ENCODE data around the gene KCMF1. TPM values are rescaled to one million over a fixed set of nuclear protein-coding genes. Genes with fewer than 3 reads are reported as not detected.
A peak's percentile ranks its signal among the peaks of the same experiment; 100 is the strongest.

KCMF1 gene
- total RNA-seq, 1 donor from 2014 or later, result 98.1 TPM

GRCh38 chr2:85063981-85064599, 93.1 kb downstream of the KCMF1 start:
- intact Hi-C loops (cut with micrococcal nuclease), result no loop called here
- Mint-ChIP-seq H3K9me3 (no peaks in the 10 kb centered on the region), H3K36me3 (ENCODE audit: low read depth) (no peaks in the 10 kb centered on the region), H3K4me1 (ENCODE audit: low read depth) (peaks cover 8% of the 10 kb centered on the region), H3K27ac (no peak overlapping the region), H3K4me3 (no peak overlapping the region), H3K27me3 (ENCODE audit: insufficient read depth) (peaks cover 29% of the 10 kb centered on the region)
- DNase-seq (ENCODE audit: low spot score), result no peak

GRCh38 chr2:85064927-85065577, 94.1 kb downstream of the KCMF1 start:
- intact Hi-C loops (cut with micrococcal nuclease), result no loop called here
- Mint-ChIP-seq H3K9me3 (no peaks in the 10 kb centered on the region), H3K27me3 (ENCODE audit: insufficient read depth) (peaks cover 31% of the 10 kb centered on the region), H3K4me1 (ENCODE audit: low read depth) (peaks cover 8% of the 10 kb centered on the region), H3K4me3 (no peak overlapping the region), H3K36me3 (ENCODE audit: low read depth) (no peaks in the 10 kb centered on the region), H3K27ac (no peak overlapping the region)
- DNase-seq (ENCODE audit: low spot score), result no peak

- intact Hi-C loops (cut with micrococcal nuclease), result loop anchor here (1.0 kb wide), 1 partner anchor 219 kb away; no protein-coding TSS in a partner anchor
- Mint-ChIP-seq H3K9me3 (no peaks in the 10 kb centered on the region), H3K27ac (no peak overlapping the region), H3K36me3 (ENCODE audit: low read depth) (no peaks in the 10 kb centered on the region), H3K4me3 (no peak overlapping the region), H3K4me1 (ENCODE audit: low read depth) (peaks cover 8% of the 10 kb centered on the region), H3K27me3 (ENCODE audit: insufficient read depth) (peaks cover 31% of the 10 kb centered on the region)
- DNase-seq (ENCODE audit: low spot score), result no peak
Observed at GRCh38 chr2:85066006-85066740, 95.2 kb downstream of the KCMF1 start.

- intact Hi-C loops (cut with micrococcal nuclease), result loop anchor here (1.0 kb wide), 2 partner anchors 218 to 231 kb away; no protein-coding TSS in a partner anchor
- Mint-ChIP-seq H3K27ac (no peak overlapping the region), H3K9me3 (no peaks in the 10 kb centered on the region), H3K27me3 (ENCODE audit: insufficient read depth) (peaks cover 29% of the 10 kb centered on the region), H3K4me3 (peak overlapping the region; percentile 15), H3K36me3 (ENCODE audit: low read depth) (no peaks in the 10 kb centered on the region), H3K4me1 (ENCODE audit: low read depth) (peaks cover 8% of the 10 kb centered on the region)
- DNase-seq (ENCODE audit: low spot score), result peak; percentile 5
Observed at GRCh38 chr2:85066874-85067351, 96.0 kb downstream of the KCMF1 start.

- Mint-ChIP-seq H3K27ac (no peak overlapping the region), H3K36me3 (ENCODE audit: low read depth) (no peaks in the 10 kb centered on the region), H3K9me3 (no peaks in the 10 kb centered on the region), H3K4me1 (ENCODE audit: low read depth) (peaks cover 8% of the 10 kb centered on the region), H3K27me3 (ENCODE audit: insufficient read depth) (peaks cover 35% of the 10 kb centered on the region), H3K4me3 (no peak overlapping the region)
- DNase-seq (ENCODE audit: low spot score), result no peak
- intact Hi-C loops (cut with micrococcal nuclease), result no loop called here
Observed at GRCh38 chr2:85071096-85071495, 100.1 kb downstream of the KCMF1 start.

GRCh38 chr2:85073033-85073432, 102.1 kb downstream of the KCMF1 start:
- no peaks in the 10 kb centered on the region for H3K36me3 Mint-ChIP-seq (ENCODE audit: low read depth)
- H3K4me1 Mint-ChIP-seq (ENCODE audit: low read depth), result no peaks in the 10 kb centered on the region
- H3K4me3 Mint-ChIP-seq, result no peak overlapping the region
- peaks cover 23% of the 10 kb centered on the region for H3K27me3 Mint-ChIP-seq (ENCODE audit: insufficient read depth)
- no peaks in the 10 kb centered on the region for H3K9me3 Mint-ChIP-seq
- no peak overlapping the region for H3K27ac Mint-ChIP-seq
- intact Hi-C loops (cut with micrococcal nuclease), result no loop called here
- DNase-seq (ENCODE audit: low spot score), result no peak

GRCh38 chr2:85076618-85077274, 105.8 kb downstream of the KCMF1 start:
- peaks cover 19% of the 10 kb centered on the region for H3K27me3 Mint-ChIP-seq (ENCODE audit: insufficient read depth)
- no peaks in the 10 kb centered on the region for H3K9me3 Mint-ChIP-seq
- H3K4me3 Mint-ChIP-seq, result no peak overlapping the region
- H3K36me3 Mint-ChIP-seq (ENCODE audit: low read depth), result no peaks in the 10 kb centered on the region
- no peak overlapping the region for H3K27ac Mint-ChIP-seq
- DNase-seq (ENCODE audit: low spot score), result no peak
- H3K4me1 Mint-ChIP-seq (ENCODE audit: low read depth), result no peaks in the 10 kb centered on the region
- intact Hi-C loops (cut with micrococcal nuclease), result no loop called here

- Mint-ChIP-seq H3K4me3 (no peak overlapping the region), H3K27me3 (ENCODE audit: insufficient read depth) (peaks cover 14% of the 10 kb centered on the region), H3K36me3 (ENCODE audit: low read depth) (no peaks in the 10 kb centered on the region), H3K27ac (no peak overlapping the region), H3K4me1 (ENCODE audit: low read depth) (no peaks in the 10 kb centered on the region), H3K9me3 (no peaks in the 10 kb centered on the region)
- DNase-seq (ENCODE audit: low spot score), result no peak
- intact Hi-C loops (cut with micrococcal nuclease), result no loop called here
Observed at GRCh38 chr2:85077859-85078419, 107.0 kb downstream of the KCMF1 start.

GRCh38 chr2:85078536-85078935, 107.6 kb downstream of the KCMF1 start:
- no peak overlapping the region for H3K27ac Mint-ChIP-seq
- peaks cover 10% of the 10 kb centered on the region for H3K27me3 Mint-ChIP-seq (ENCODE audit: insufficient read depth)
- no peak overlapping the region for H3K4me3 Mint-ChIP-seq
- no peaks in the 10 kb centered on the region for H3K9me3 Mint-ChIP-seq
- no peaks in the 10 kb centered on the region for H3K4me1 Mint-ChIP-seq (ENCODE audit: low read depth)
- no peaks in the 10 kb centered on the region for H3K36me3 Mint-ChIP-seq (ENCODE audit: low read depth)
- intact Hi-C loops (cut with micrococcal nuclease), result no loop called here
- no peak for DNase-seq (ENCODE audit: low spot score)

- Mint-ChIP-seq H3K27me3 (ENCODE audit: insufficient read depth) (peaks cover 6% of the 10 kb centered on the region), H3K27ac (peak overlapping the region; percentile 2), H3K4me1 (ENCODE audit: low read depth) (no peaks in the 10 kb centered on the region), H3K9me3 (no peaks in the 10 kb centered on the region), H3K36me3 (ENCODE audit: low read depth) (no peaks in the 10 kb centered on the region), H3K4me3 (no peak overlapping the region)
- no peak for DNase-seq (ENCODE audit: low spot score)
- intact Hi-C loops (cut with micrococcal nuclease), result no loop called here
Observed at GRCh38 chr2:85083092-85083491, 112.1 kb downstream of the KCMF1 start.

GRCh38 chr2:85085563-85085962, 114.6 kb downstream of the KCMF1 start:
- Mint-ChIP-seq H3K9me3 (no peaks in the 10 kb centered on the region), H3K4me1 (ENCODE audit: low read depth) (no peaks in the 10 kb centered on the region), H3K27me3 (ENCODE audit: insufficient read depth) (peaks cover 6% of the 10 kb centered on the region), H3K36me3 (ENCODE audit: low read depth) (no peaks in the 10 kb centered on the region), H3K4me3 (no peak overlapping the region), H3K27ac (no peak overlapping the region)
- no peak for DNase-seq (ENCODE audit: low spot score)
- intact Hi-C loops (cut with micrococcal nuclease), result no loop called here

GRCh38 chr2:85087541-85087940, 116.6 kb downstream of the KCMF1 start:
- intact Hi-C loops (cut with micrococcal nuclease), result no loop called here
- no peaks in the 10 kb centered on the region for H3K9me3 Mint-ChIP-seq

More at GRCh38 chr2:85087541-85087940, 116.6 kb downstream of the KCMF1 start:
- Mint-ChIP-seq H3K4me1 (ENCODE audit: low read depth) (no peaks in the 10 kb centered on the region), H3K27ac (no peak overlapping the region), H3K27me3 (ENCODE audit: insufficient read depth) (peaks cover 6% of the 10 kb centered on the region), H3K36me3 (ENCODE audit: low read depth) (no peaks in the 10 kb centered on the region), H3K4me3 (no peak overlapping the region)
- DNase-seq (ENCODE audit: low spot score), result no peak
